Measurements from ENCODE around the gene HARBI1.
A peak's percentile ranks its signal among the peaks of the same experiment; 100 is the strongest.

The HARBI1 gene

GRCh38 chr11:46649180-46649738 lies 32.2 kb upstream of the HARBI1 start:
- ATAC-seq = peak; percentile 98
- TF ChIP-seq GLIS3 (CRISPR knock-in tag; IDR thresholded peaks at IDR 0.05) = 0 out of 2 replicates have a peak, but pooled peaks have one; percentile 36
- TF ChIP-seq ZFP30 (CRISPR knock-in tag; IDR thresholded peaks at IDR 0.05) = no peak
- peak; percentile 70 for TF ChIP-seq ISL1 (CRISPR knock-in tag; IDR thresholded peaks at IDR 0.05)
- no peak for TF ChIP-seq SNAI2 (CRISPR knock-in tag; IDR thresholded peaks at IDR 0.05)
- no peak for TF ChIP-seq BACH2 (CRISPR knock-in tag; IDR thresholded peaks at IDR 0.05; ENCODE audit: borderline replicate concordance)
- TF ChIP-seq ZFP3 (CRISPR knock-in tag; IDR thresholded peaks at IDR 0.05) = 0 out of 2 replicates have a peak, but pooled peaks have one; percentile 66
- no peak; the same call in none of the 2 replicates for TF ChIP-seq ZNF70 (CRISPR knock-in tag; IDR thresholded peaks at IDR 0.05)
- no peak for TF ChIP-seq TSHZ2 (CRISPR knock-in tag; IDR thresholded peaks at IDR 0.05)

DNA sequence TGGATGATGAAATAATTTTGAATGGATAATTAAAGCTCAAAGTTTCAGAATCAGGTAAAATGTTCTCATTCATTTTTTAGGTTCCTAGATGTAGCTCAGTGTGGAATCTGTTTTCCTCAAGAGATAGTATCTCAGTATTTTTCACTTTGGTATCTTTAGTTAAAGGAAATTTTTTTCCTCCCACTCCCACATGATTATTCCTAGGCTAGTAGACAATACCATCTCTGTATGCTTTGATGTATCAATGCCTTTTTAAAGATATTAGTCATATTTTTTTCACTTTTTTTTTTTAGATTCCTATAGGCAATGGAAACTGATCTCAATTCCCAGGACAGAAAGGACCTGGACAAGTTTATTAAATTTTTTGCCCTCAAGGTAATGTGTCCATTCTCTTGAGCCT lies 27.0 kb upstream of the HARBI1 start:
- no peak for ATAC-seq

DNA sequence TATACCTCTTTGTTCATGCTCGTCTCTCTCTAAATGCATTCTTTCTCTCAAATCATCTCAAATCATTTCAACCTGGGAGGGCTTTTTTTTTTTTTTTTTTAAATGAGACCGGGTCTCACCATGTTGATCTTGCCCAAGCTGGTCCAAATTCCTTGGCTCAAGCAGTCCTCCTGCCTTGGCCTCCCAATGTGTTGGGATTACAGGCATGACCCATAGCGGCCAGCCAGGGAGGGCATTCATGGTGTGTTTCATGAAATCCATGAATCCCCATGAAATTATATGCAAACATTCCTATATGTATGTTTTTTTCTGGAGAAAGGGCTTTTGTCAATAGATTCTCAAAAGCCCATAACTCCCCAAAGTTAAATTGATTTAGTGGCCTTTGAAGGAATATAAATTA lies 26.5 kb upstream of the HARBI1 start:
- TF ChIP-seq ZNF565 (CRISPR knock-in tag; conservative IDR thresholded peaks at IDR 0.05; ENCODE audit: low read depth) = no peak
- TF ChIP-seq, protein P1, sequence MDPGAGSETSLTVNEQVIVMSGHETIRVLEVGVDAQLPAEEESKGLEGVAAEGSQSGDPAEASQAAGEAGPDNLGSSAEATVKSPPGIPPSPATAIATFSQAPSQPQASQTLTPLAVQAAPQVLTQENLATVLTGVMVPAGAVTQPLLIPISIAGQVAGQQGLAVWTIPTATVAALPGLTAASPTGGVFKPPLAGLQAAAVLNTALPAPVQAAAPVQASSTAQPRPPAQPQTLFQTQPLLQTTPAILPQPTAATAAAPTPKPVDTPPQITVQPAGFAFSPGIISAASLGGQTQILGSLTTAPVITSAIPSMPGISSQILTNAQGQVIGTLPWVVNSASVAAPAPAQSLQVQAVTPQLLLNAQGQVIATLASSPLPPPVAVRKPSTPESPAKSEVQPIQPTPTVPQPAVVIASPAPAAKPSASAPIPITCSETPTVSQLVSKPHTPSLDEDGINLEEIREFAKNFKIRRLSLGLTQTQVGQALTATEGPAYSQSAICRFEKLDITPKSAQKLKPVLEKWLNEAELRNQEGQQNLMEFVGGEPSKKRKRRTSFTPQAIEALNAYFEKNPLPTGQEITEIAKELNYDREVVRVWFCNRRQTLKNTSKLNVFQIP (CRISPR knock-in tag; IDR thresholded peaks at IDR 0.05; ENCODE audit: borderline replicate concordance, low read depth) = no peak
- TF ChIP-seq ZNF8 (CRISPR knock-in tag; IDR thresholded peaks at IDR 0.05) = no peak
- no peak for TF ChIP-seq ZFP3 (CRISPR knock-in tag; IDR thresholded peaks at IDR 0.05)
- TF ChIP-seq PPARA (CRISPR knock-in tag; IDR thresholded peaks at IDR 0.05; ENCODE audit: borderline replicate concordance) = no peak
- no peak for ATAC-seq

More for the DNA sequence above, 27.0 kb upstream of the HARBI1 start:
- TF ChIP-seq ZNF565 (CRISPR knock-in tag; conservative IDR thresholded peaks at IDR 0.05; ENCODE audit: low read depth) = no peak

- ATAC-seq = no peak
- TF ChIP-seq GLIS3 (CRISPR knock-in tag; IDR thresholded peaks at IDR 0.05) (no peak), PPARA (CRISPR knock-in tag; IDR thresholded peaks at IDR 0.05; ENCODE audit: borderline replicate concordance) (no peak), TSHZ2 (CRISPR knock-in tag; IDR thresholded peaks at IDR 0.05) (no peak), BACH2 (CRISPR knock-in tag; IDR thresholded peaks at IDR 0.05; ENCODE audit: borderline replicate concordance) (no peak), SNAI2 (CRISPR knock-in tag; IDR thresholded peaks at IDR 0.05) (no peak), ARNTL (CRISPR knock-in tag; IDR thresholded peaks at IDR 0.05; ENCODE audit: borderline replicate concordance, low read depth) (no peak)
- TF ChIP-seq, protein P2, sequence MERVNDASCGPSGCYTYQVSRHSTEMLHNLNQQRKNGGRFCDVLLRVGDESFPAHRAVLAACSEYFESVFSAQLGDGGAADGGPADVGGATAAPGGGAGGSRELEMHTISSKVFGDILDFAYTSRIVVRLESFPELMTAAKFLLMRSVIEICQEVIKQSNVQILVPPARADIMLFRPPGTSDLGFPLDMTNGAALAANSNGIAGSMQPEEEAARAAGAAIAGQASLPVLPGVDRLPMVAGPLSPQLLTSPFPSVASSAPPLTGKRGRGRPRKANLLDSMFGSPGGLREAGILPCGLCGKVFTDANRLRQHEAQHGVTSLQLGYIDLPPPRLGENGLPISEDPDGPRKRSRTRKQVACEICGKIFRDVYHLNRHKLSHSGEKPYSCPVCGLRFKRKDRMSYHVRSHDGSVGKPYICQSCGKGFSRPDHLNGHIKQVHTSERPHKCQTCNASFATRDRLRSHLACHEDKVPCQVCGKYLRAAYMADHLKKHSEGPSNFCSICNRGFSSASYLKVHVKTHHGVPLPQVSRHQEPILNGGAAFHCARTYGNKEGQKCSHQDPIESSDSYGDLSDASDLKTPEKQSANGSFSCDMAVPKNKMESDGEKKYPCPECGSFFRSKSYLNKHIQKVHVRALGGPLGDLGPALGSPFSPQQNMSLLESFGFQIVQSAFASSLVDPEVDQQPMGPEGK (CRISPR knock-in tag; IDR thresholded peaks at IDR 0.05; ENCODE audit: borderline replicate concordance) = no peak
Observed at GRCh38 chr11:46642627-46643335, 25.8 kb upstream of the HARBI1 start.

- no peak for TF ChIP-seq CSDC2 (CRISPR knock-in tag; IDR thresholded peaks at IDR 0.05)
- no peak for TF ChIP-seq ZNF565 (CRISPR knock-in tag; conservative IDR thresholded peaks at IDR 0.05; ENCODE audit: low read depth)
- TF ChIP-seq TOX (CRISPR knock-in tag; IDR thresholded peaks at IDR 0.05; ENCODE audit: borderline replicate concordance) = no peak
- no peak for TF ChIP-seq ZC3H10 (CRISPR knock-in tag; IDR thresholded peaks at IDR 0.05)
- ATAC-seq = no peak
Observed at GRCh38 chr11:46641639-46642038, 24.6 kb upstream of the HARBI1 start.

Measured in SK-N-SH treated with all-trans-retinoic acid at 6 μM for 48 hours (cell line).